HG02798 (cell line): ENCODE results near the gene IGFBP2.
"Not testable (repeated sequence)": the region's sequence is repeated elsewhere in the genome, so short reads cannot be mapped to it uniquely, and the experiment has no call there.

Experiments
- ATAC-seq: cut with Tn5 transposase; IDR thresholded peaks from one replicate; pipeline ENCODE4 v1.9.1; 2021; ENCODE audit warnings: mild to moderate bottlenecking; ENCODE audit not compliant: unreplicated experiment, poor library complexity

The IGFBP2 gene

GRCh38 chr2:216632952-216633615 is at the start of gene IGFBP2:
TSS of gene IGFBP2 (plus strand) at chr2:216633420. CDS start at chr2:216633524, 104 bp downstream.
- no peak for ATAC-seq

GRCh38 chr2:216583606-216584005 is 49.6 kb upstream of the IGFBP2 start:
- no peak for ATAC-seq

- no peak for ATAC-seq
Measured at GRCh38 chr2:216584112-216584511, 49.1 kb upstream of the IGFBP2 start.

DNA sequence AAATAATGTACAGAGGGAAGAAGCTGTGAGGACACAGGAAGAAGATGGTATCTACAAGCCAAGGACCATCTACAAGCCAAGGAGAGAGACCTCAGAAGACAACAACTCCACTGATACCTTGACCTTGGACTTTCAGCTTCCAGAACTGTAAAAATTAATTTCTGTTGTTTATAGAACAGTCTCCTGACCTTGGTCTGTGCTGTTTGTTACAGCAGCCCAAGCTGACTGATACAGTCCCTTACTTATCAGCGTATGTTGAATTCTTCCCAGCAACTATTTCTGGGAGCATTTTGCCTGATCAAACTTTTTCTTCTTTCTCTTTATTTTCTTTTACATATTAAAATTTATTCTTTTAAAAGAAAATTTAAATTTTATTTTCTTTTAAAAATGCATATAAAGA is 47.8 kb upstream of the IGFBP2 start:
- no peak for ATAC-seq

DNA sequence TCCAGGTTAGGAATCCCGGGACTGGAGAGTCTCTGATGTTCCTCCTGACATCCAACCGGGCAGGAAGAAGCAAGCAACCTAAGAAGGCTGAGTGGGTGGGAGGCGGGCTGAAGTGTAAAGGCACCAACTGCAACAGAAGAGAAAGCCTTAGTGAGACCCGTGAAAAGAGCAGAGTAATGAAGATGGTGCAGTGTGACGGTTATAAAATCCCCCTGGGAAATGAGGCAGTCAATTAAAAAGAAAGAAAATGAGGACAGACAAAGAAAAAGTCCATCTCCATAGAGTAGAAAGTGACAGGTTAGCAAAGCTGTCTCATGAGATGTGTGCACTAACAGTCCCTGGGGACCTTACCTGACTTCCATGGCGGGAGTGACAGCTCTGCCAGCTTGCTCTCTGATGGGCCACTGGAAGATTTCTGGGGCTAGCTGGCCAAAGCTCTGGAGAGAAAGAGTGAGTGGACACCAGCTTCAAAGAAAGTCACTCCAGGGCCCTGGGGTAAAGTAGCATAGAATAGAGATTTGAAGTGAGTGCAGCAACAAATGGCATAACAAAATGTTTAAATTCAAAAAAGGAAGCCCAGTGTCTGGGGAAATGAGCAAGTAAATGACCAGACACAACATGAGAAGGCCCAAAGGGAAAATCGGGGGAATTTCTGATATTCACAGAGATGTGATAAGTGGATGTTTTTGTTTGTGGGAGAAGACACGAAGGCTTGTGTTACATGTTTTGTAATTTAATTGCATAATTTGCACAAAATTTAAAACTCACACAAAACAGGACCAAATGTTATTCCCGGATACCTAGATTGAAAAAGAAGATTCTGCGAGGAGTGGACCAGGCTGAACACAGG is 44.1 kb upstream of the IGFBP2 start:
- ATAC-seq: no peak

DNA sequence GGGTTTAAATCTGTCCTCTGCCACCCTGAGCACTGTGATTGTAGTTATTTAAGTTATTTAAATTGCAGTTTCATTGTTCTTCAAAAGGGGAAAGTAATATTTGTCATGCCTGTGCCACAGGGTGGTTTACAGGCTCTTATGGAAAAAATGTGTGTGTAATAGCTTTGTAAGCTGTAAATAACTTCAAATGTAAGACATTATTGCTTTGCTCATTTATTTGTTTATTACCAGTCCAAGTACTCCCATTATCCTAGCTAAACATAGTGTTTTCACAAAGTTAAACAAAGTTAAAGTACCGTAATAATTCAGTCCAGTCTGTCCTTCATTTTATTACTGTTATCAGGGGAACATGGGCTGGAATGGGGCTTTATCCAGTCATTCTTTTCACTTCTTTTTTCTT is 43.4 kb upstream of the IGFBP2 start:
- ATAC-seq: no peak

GRCh38 chr2:216590780-216591179 is 42.4 kb upstream of the IGFBP2 start:
- no peak for ATAC-seq

- ATAC-seq: no peak
Measured at GRCh38 chr2:216591480-216591879, 41.7 kb upstream of the IGFBP2 start.

DNA sequence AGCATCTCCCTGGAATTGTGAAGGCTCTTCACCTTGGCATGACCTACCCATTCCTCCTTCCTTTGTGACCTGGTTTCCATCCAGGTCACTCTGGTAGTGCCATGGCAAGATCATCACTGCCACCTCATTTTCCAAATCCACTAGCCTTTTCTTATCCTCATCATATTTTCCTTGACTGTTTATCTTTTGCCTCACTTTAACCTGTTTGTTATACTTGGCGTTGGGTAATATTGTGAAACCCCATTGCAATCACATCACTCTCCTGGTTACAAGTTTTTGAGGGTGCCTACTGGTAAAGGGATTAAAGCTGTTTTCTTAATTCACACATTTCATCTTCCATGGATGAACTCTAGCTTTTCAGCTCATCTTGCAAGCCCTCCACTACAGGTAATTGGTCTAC is 39.1 kb upstream of the IGFBP2 start:
- ATAC-seq: no peak

DNA sequence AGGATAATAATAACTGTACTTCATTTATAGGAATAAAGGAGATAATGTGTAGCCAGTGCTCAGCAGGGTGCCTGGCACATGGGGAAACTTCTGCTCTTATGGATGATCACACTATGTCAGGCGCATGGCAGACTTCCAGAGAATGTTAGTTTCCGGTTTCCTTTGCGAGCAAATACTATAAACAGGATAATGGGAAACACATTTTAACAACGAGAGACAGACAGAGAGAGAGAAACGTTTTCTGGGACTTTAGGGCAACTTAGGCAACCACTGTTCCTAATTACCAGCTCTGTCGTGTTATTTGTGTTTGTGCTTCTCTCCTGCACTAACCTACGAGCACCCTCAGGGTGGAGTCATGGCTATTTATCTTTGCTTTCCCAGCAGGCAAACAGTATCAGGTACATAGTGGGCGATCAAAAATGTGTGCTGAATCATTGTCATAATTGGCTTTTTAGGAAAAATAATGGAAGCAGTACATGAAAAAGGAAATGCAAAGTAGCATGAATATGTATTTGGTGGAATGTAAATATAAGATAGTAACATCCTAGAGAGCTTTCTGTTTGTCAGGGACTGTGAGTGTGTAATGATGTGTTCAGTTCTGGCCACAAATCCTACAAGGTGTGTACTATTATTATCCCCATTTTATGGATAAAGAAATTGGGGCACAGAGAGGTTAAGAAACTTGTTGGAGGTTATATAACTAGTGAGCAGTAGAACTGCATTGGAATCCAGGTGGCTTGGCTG is 36.8 kb upstream of the IGFBP2 start:
- no peak for ATAC-seq

DNA sequence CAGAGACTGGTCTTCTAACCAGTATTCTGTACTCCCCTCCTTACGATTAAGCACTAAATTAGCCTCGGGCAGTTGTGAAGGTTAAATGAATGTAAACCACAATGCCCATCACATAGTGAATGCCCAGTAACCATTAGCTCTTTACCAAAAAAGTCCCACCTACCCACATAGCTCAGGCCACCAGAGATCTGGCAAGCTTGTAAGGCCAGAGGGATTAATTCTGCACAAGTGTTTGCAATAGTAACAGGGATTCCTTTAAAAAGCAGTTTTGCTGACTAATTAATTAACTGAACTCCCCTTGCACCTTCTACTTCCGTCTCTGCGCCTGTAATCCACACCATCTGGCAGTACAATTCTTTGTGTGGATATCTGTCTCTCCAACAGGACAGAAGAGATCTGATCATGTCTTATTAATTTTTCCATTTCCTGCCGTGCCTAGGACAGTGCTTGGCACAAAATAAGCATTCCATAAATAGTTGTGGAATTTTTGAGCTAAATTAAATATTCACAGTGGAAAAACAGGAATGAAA is 36.2 kb upstream of the IGFBP2 start:
- no peak for ATAC-seq

DNA sequence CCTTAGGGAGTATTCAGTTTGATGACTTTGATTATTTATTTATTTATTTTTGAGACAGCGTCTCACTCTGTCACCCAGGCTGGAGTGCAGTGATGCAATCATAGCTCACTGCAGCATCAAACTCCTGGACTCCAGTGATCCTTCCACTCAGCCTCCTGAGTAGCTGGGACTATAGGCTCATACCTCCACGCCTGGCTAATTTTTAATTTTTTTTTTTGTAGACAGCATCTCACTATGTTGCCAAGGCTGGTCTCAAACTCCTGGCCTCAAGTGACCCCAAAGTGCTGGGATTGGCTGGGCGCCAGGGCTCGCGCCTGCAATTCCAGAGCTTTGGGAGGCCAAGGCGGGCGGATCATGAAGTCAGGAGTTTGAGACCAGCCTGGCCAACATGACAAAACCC is 35.4 kb upstream of the IGFBP2 start:
- not testable (repeated sequence) for ATAC-seq

- ATAC-seq: no peak
Measured at GRCh38 chr2:216601632-216602409, 31.4 kb upstream of the IGFBP2 start.

- no peak for ATAC-seq
Measured at GRCh38 chr2:216603010-216603883, 30.0 kb upstream of the IGFBP2 start.

- no peak for ATAC-seq
Measured at GRCh38 chr2:216603884-216604245, 29.4 kb upstream of the IGFBP2 start.

- ATAC-seq: no peak
Measured at GRCh38 chr2:216604458-216604857, 28.8 kb upstream of the IGFBP2 start.

DNA sequence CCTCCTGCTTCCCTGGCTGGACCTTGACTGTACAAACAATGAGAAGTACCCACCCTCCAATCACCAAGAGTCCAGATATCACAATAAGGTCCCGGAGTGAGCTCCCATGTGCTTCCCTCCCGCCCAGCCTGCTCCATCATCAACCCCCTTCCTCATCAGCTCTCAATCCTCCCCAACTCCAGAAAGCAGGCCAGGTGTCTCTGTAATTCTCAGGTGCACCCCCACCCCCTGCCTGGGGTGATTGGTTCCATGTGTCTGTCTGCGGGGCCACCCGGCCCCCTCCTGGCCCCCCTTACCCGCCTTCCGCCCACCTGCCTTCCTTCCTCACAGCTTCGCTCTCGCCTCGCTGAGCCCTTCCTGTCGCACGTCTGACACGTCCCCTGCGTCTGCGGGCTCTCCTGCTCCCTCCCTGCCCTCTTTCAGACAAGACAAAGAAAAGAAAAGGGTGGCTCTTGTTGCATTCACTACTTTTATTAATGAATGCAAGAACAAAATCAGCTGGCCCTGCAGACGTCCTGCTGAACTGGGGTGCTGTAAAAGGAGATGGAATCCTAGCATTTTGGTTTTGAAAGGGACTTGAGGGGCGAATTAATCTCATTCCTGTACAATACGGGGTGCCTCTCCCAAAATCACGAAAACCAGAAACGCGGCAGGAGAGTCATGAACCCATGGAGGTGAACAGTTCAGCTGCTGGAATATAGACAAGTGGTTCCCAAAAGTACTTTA is 26.5 kb upstream of the IGFBP2 start:
- ATAC-seq: peak; percentile 89

- no peak for ATAC-seq
Measured at GRCh38 chr2:216607277-216607560, 26.0 kb upstream of the IGFBP2 start.

GRCh38 chr2:216608525-216608924 is 24.7 kb upstream of the IGFBP2 start:
- ATAC-seq: no peak
